DND-41 (cell line): ENCODE results near the gene PTPRN2.

ENCODE experiments used
- ATAC-seq: fragments of 200-7000 bp; cut with Tn5 transposase; 3 replicates; pipeline ENCODE4 v1.9.1; 2021; ENCODE audit warnings: low read depth; ENCODE audit not compliant: insufficient read depth
- DNase-seq: peaks from one replicate; pipeline ENCODE4 v3.0.0-alpha.2; 2020
- H2AFZ ChIP-seq: 2 replicates; pipeline ENCODE4 v1.6.0; 2012; ENCODE audit warnings: low read depth, low read length
- H3K27ac ChIP-seq: 2 replicates; pipeline ENCODE4 v1.5.1; 2012; ENCODE audit warnings: low read length, inconsistent platforms
- H3K27me3 ChIP-seq: fragments of 200-600 bp; sonication (generic); 2 replicates; pipeline ENCODE4 v1.6.0; 2012; ENCODE audit warnings: low read length, mild to moderate bottlenecking, inconsistent platforms; ENCODE audit not compliant: insufficient read depth, poor library complexity
- H3K36me3 ChIP-seq: 2 replicates; pipeline ENCODE4 v1.5.1; 2012; ENCODE audit warnings: low read length, inconsistent platforms; ENCODE audit not compliant: insufficient read depth
- H3K4me1 ChIP-seq: 2 replicates; pipeline ENCODE4 v1.5.1; 2012; ENCODE audit warnings: mild to moderate bottlenecking, low read length; ENCODE audit not compliant: insufficient read depth
- H3K4me2 ChIP-seq: 2 replicates; pipeline ENCODE4 v1.6.0; 2012; ENCODE audit warnings: mild to moderate bottlenecking, moderate library complexity, low read length, inconsistent platforms; ENCODE audit not compliant: insufficient read depth
- H3K4me3 ChIP-seq, 2 experiments: fragments of 200-600 bp in 1 of 2; shearing (Covaris generic) in 1 of 2; 2 replicates each; pipeline ENCODE4 v1.5.1; 2012 to 2016; ENCODE audit warnings: inconsistent platforms in 2 of 2, low read length in 2 of 2, mild to moderate bottlenecking in 2 of 2, low read depth in 1 of 2, moderate library complexity in 1 of 2
- H3K79me2 ChIP-seq: 2 replicates; pipeline ENCODE4 v1.6.0; 2012; ENCODE audit warnings: low read length, inconsistent platforms; ENCODE audit not compliant: insufficient read depth
- H3K9ac ChIP-seq: 2 replicates; pipeline ENCODE4 v1.6.0; 2012; ENCODE audit warnings: low read depth, mild to moderate bottlenecking, inconsistent platforms, low read length, moderate library complexity
- H3K9me3 ChIP-seq: 2 replicates; pipeline ENCODE4 v1.5.1; 2012; ENCODE audit warnings: low read length, moderate library complexity, mild to moderate bottlenecking, inconsistent platforms; ENCODE audit not compliant: insufficient read depth, severe bottlenecking
- H4K20me1 ChIP-seq: 2 replicates; pipeline ENCODE4 v1.6.0; 2012; ENCODE audit warnings: low read length; ENCODE audit not compliant: insufficient read depth
- CTCF ChIP-seq: IDR thresholded peaks from 2 replicates; pipeline ENCODE4 v1.5.1; 2012; ENCODE audit warnings: borderline replicate concordance, low read length, moderate library complexity, mild to moderate bottlenecking; ENCODE audit not compliant: poor library complexity, severe bottlenecking; ENCODE audit errors: extremely low read depth
- EZH2 ChIP-seq: IDR thresholded peaks from 3 replicates; pipeline ENCODE4 v1.6.1; 2012; ENCODE audit warnings: borderline replicate concordance, low read depth, mild to moderate bottlenecking, moderate library complexity, low read length, inconsistent platforms; ENCODE audit not compliant: severe bottlenecking

PTPRN2 gene

GRCh38 chr7:157867685-157868305 is 719.8 kb downstream of the PTPRN2 start:
- Histone ChIP-seq H2AFZ (no peak overlapping the region), H3K4me2 (no peak overlapping the region), H3K79me2 (no peaks in the 10 kb centered on the region), H3K9ac (no peak overlapping the region), H3K4me1 (no peaks in the 10 kb centered on the region), H3K4me3 (no peak overlapping the region), H3K27me3 (no peaks in the 10 kb centered on the region), H3K36me3 (no peaks in the 10 kb centered on the region), H3K27ac (no peak overlapping the region), H4K20me1 (no peaks in the 10 kb centered on the region), H3K9me3 (no peaks in the 10 kb centered on the region)
- ATAC-seq (no peak), DNase-seq (no peak)
- no peak for TF ChIP-seq CTCF
- TF ChIP-seq EZH2 = no peak

- ATAC-seq (no peak), DNase-seq (no peak)
- Histone ChIP-seq H4K20me1 (no peaks in the 10 kb centered on the region), H3K4me3 (no peak overlapping the region), H3K9ac (no peak overlapping the region), H3K4me2 (no peak overlapping the region), H2AFZ (no peak overlapping the region), H3K36me3 (no peaks in the 10 kb centered on the region), H3K27ac (no peak overlapping the region), H3K9me3 (no peaks in the 10 kb centered on the region), H3K4me1 (no peaks in the 10 kb centered on the region), H3K79me2 (no peaks in the 10 kb centered on the region), H3K27me3 (no peaks in the 10 kb centered on the region)
- TF ChIP-seq CTCF = no peak
- TF ChIP-seq EZH2 = no peak
Measured at GRCh38 chr7:157866336-157866924, 721.2 kb downstream of the PTPRN2 start.

- Histone ChIP-seq H3K4me2 (no peak overlapping the region), H3K27me3 (no peaks in the 10 kb centered on the region), H3K9me3 (no peaks in the 10 kb centered on the region), H3K36me3 (no peaks in the 10 kb centered on the region), H3K27ac (no peak overlapping the region), H3K4me3 (no peak overlapping the region), H3K4me1 (no peaks in the 10 kb centered on the region), H4K20me1 (no peaks in the 10 kb centered on the region), H2AFZ (no peak overlapping the region), H3K79me2 (no peaks in the 10 kb centered on the region), H3K9ac (no peak overlapping the region)
- TF ChIP-seq EZH2 = no peak
- TF ChIP-seq CTCF = no peak
- no peak for DNase-seq
- ATAC-seq = no peak
Measured at GRCh38 chr7:157865351-157866165, 722.1 kb downstream of the PTPRN2 start.
